Esophagus muscularis mucosa (tissue), 4 donors: ENCODE results near the gene ING1.

ENCODE experiments used
- EP300 ChIP-seq: sonication (generic); formaldehyde crosslinking; IDR thresholded peaks from one replicate; pipeline ENCODE4 v1.6.1; 2017; ENCODE audit warnings: antibody characterized with exemption
- POLR2A ChIP-seq: fragments of 450-650 bp; IDR thresholded peaks from one replicate; pipeline ENCODE4 v1.6.1; 2017; ENCODE audit warnings: antibody characterized with exemption, moderate library complexity, mild to moderate bottlenecking, low read depth
- POLR2AphosphoS5 ChIP-seq, 2 donors: sonication (generic); formaldehyde crosslinking; IDR thresholded peaks; one replicate each; pipeline ENCODE4 v1.6.1; 2017; ENCODE audit warnings: antibody characterized with exemption in 2 of 2
- TF ChIP-seq, protein P1 (sequence below), 3 experiments: fragments of 200-600 bp in 2 of 3; fragments of 450-650 bp in 1 of 3; sonication (generic) in 2 of 3; IDR thresholded peaks; one replicate each; pipeline ENCODE4 v1.5.1; 2017 to 2019; ENCODE audit warnings: antibody characterized with exemption in 3 of 3, mild to moderate bottlenecking in 2 of 3, moderate library complexity in 1 of 3

DNA sequence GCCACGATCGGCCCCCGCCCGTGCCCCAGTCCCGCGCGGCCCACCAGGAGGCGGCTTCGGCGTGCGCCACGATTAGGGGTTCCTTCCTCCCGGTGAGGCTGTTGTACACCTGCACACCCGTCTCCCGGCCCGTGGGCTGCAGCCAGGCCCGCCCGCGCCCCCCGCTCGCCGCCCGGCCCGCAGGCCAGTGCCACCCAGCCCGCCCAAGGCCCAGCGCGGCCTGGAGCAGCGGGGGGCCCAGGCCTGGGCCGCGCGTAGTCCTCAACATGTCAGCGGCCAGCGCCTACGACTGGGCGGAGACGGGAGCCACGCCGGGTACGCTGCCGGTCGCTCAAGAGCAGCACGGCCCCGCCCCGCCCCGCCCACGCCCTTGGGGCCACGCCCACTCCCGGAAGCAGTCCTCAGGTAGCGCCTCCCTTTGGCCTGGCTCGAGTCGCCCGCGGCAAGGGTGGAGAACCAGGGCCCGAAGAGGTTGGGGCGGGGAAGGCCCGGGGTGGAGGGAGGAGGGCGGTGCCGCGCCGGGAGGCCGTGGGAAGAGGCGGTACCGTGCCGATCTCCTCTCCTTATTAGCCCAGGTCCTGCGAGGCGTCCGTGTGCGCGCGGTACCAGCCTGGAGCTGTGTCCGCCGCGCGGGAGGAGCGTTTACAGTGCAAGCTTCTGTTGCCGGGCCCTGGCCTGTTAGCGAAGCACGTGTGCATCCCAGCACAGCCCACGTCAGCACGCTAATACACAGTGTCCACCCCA lies 7.5 kb upstream of the ING1 start, which contains the start of gene CARS2:
- TF ChIP-seq, protein P1, sequence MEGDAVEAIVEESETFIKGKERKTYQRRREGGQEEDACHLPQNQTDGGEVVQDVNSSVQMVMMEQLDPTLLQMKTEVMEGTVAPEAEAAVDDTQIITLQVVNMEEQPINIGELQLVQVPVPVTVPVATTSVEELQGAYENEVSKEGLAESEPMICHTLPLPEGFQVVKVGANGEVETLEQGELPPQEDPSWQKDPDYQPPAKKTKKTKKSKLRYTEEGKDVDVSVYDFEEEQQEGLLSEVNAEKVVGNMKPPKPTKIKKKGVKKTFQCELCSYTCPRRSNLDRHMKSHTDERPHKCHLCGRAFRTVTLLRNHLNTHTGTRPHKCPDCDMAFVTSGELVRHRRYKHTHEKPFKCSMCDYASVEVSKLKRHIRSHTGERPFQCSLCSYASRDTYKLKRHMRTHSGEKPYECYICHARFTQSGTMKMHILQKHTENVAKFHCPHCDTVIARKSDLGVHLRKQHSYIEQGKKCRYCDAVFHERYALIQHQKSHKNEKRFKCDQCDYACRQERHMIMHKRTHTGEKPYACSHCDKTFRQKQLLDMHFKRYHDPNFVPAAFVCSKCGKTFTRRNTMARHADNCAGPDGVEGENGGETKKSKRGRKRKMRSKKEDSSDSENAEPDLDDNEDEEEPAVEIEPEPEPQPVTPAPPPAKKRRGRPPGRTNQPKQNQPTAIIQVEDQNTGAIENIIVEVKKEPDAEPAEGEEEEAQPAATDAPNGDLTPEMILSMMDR (IDR thresholded peaks at IDR 0.05): peak in 2 of 3 experiments; percentile 23 to 26
- TF ChIP-seq POLR2AphosphoS5 (IDR thresholded peaks at IDR 0.05): peak in 1 of 2 donors; percentile 88
- peak; percentile 26 for TF ChIP-seq POLR2A
- TF ChIP-seq EP300: no peak
